HG02588 (cell line): ENCODE measurements around the gene HOXA4.
A peak's percentile ranks its signal among the peaks of the same experiment; 100 is the strongest.

Experiments
- ATAC-seq: cut with Tn5 transposase; IDR thresholded peaks from one replicate; pipeline ENCODE4 v1.9.1; 2021; ENCODE audit warnings: mild to moderate bottlenecking, moderate library complexity; ENCODE audit not compliant: unreplicated experiment

HOXA4 gene

GRCh38 chr7:27130540-27131389 lies at the start of gene HOXA4:
Gene HOXA4, minus strand, starts transcription at chr7:27130757. Its CDS starts 24 bp downstream, at chr7:27130733.
- no peak for ATAC-seq

- ATAC-seq: no peak
Measured at GRCh38 chr7:27179503-27180430, 49.2 kb upstream of the HOXA4 start.

GRCh38 chr7:27179030-27179429 lies 48.5 kb upstream of the HOXA4 start:
- ATAC-seq: no peak

GRCh38 chr7:27178366-27178765 lies 47.8 kb upstream of the HOXA4 start:
- ATAC-seq: no peak

- ATAC-seq: no peak
Measured at GRCh38 chr7:27177795-27178320, 47.3 kb upstream of the HOXA4 start.

- ATAC-seq: no peak
Measured at GRCh38 chr7:27176962-27177794, 46.6 kb upstream of the HOXA4 start.

- no peak for ATAC-seq
Measured at GRCh38 chr7:27176524-27176845, 45.9 kb upstream of the HOXA4 start.

GRCh38 chr7:27175626-27176523 lies 45.3 kb upstream of the HOXA4 start:
- ATAC-seq: no peak

GRCh38 chr7:27174874-27175625 lies 44.5 kb upstream of the HOXA4 start:
- no peak for ATAC-seq

- no peak for ATAC-seq
Measured at GRCh38 chr7:27173956-27174873, 43.7 kb upstream of the HOXA4 start, which contains the start of gene HOXA10. Gene HOXA10, minus strand, starts transcription at chr7:27174320. Its CDS starts 14 bp downstream, at chr7:27174306.

- peak; percentile 51 for ATAC-seq
Measured at GRCh38 chr7:27173511-27173955, 43.0 kb upstream of the HOXA4 start.

- no peak for ATAC-seq
Measured at GRCh38 chr7:27172823-27173510, 42.4 kb upstream of the HOXA4 start.

- no peak for ATAC-seq
Measured at GRCh38 chr7:27172315-27172774, 41.8 kb upstream of the HOXA4 start.

- no peak for ATAC-seq
Measured at GRCh38 chr7:27171637-27172314, 41.2 kb upstream of the HOXA4 start.

- ATAC-seq: no peak
Measured at GRCh38 chr7:27171325-27171636, 40.7 kb upstream of the HOXA4 start.

GRCh38 chr7:27170426-27171324 lies 40.1 kb upstream of the HOXA4 start:
- no peak for ATAC-seq
